DOHH2 (cell line): ENCODE data around the gene LAMB2.

Experiments
- EZH2phosphoT487 ChIP-seq: fragments of 200-600 bp; sonication (generic); IDR thresholded peaks from 2 replicates; pipeline ENCODE4 v1.6.1; 2017; ENCODE audit warnings: borderline replicate concordance, mild to moderate bottlenecking, antibody characterized with exemption, low read length, moderate library complexity, mixed read lengths
- TF ChIP-seq, protein P1 (sequence below): fragments of 200-600 bp; sonication (generic); IDR thresholded peaks from one replicate; pipeline ENCODE4 v1.5.1; 2014; ENCODE audit warnings: antibody characterized with exemption, mild to moderate bottlenecking, low read depth, low read length; ENCODE audit not compliant: poor library complexity, severe bottlenecking

GRCh38 chr3:49177073-49177472 is 44.2 kb upstream of the LAMB2 start:
- TF ChIP-seq, protein P1, sequence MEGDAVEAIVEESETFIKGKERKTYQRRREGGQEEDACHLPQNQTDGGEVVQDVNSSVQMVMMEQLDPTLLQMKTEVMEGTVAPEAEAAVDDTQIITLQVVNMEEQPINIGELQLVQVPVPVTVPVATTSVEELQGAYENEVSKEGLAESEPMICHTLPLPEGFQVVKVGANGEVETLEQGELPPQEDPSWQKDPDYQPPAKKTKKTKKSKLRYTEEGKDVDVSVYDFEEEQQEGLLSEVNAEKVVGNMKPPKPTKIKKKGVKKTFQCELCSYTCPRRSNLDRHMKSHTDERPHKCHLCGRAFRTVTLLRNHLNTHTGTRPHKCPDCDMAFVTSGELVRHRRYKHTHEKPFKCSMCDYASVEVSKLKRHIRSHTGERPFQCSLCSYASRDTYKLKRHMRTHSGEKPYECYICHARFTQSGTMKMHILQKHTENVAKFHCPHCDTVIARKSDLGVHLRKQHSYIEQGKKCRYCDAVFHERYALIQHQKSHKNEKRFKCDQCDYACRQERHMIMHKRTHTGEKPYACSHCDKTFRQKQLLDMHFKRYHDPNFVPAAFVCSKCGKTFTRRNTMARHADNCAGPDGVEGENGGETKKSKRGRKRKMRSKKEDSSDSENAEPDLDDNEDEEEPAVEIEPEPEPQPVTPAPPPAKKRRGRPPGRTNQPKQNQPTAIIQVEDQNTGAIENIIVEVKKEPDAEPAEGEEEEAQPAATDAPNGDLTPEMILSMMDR: no peak
- TF ChIP-seq EZH2phosphoT487: no peak
